CD4-positive, alpha-beta memory T cell (primary cell): ENCODE results near the gene ANO1. TPM values are rescaled to one million over a fixed set of nuclear protein-coding genes. Genes with fewer than 3 reads are reported as not detected.

Experiments
- CTCF ChIA-PET: fragments of 350-600 bp; sonication (Branson Sonifier 250); formaldehyde crosslinking; loops from one replicate; lab custom pipeline; 2021; ENCODE audit warnings: inconsistent platforms; ENCODE audit not compliant: partially characterized antibody; lab: Charles Lee
- POLR2A ChIA-PET: fragments of 350-600 bp; sonication (Branson Sonifier 250); formaldehyde crosslinking; loops from one replicate; lab custom pipeline; 2021; ENCODE audit not compliant: partially characterized antibody; lab: Charles Lee
- DNase-seq, 5 donors: peaks; one replicate each; pipeline versions ENCODE4 v3.0.0 to v3.0.0-alpha.2; 2020 to 2022; ENCODE audit warnings: mixed read lengths in 1 of 5
- H3K27ac ChIP-seq: one replicate; pipeline ENCODE4 v1.7.0; 2013; ENCODE audit warnings: low read depth, low read length
- H3K27me3 ChIP-seq: 2 replicates; pipeline ENCODE4 v1.7.0; 2013; ENCODE audit warnings: mild to moderate bottlenecking, low read length, moderate library complexity; ENCODE audit not compliant: insufficient read depth
- H3K36me3 ChIP-seq: 2 replicates; pipeline ENCODE4 v1.7.0; 2013; ENCODE audit warnings: mild to moderate bottlenecking, low read length, moderate library complexity; ENCODE audit not compliant: insufficient read depth
- H3K4me1 ChIP-seq: 2 replicates; pipeline ENCODE4 v1.7.0; 2013; ENCODE audit warnings: mild to moderate bottlenecking, low read length, moderate library complexity; ENCODE audit not compliant: insufficient read depth
- H3K4me3 ChIP-seq, 2 donors: one replicate each; pipeline ENCODE4 v1.7.0; 2013; ENCODE audit warnings: low read length in 2 of 2, mild to moderate bottlenecking in 1 of 2
- H3K9me3 ChIP-seq, 2 donors: one replicate each; pipeline ENCODE4 v1.7.0; 2013; ENCODE audit warnings: low read length in 2 of 2, control low read depth in 1 of 2; ENCODE audit not compliant: control insufficient read depth in 1 of 2
- H3K27ac Mint-ChIP-seq, 7 donors: one replicate each; pipeline ENCODE4 v1.8.0; 2020 to 2021; ENCODE audit warnings: mixed read lengths in 7 of 7, mild to moderate bottlenecking in 6 of 7, inconsistent platforms in 3 of 7, moderate library complexity in 3 of 7
- H3K27me3 Mint-ChIP-seq, 2 donors: one replicate each; pipeline ENCODE4 v1.8.0; 2020 to 2021; ENCODE audit warnings: mixed read lengths in 2 of 2
- H3K36me3 Mint-ChIP-seq, 2 donors: one replicate each; pipeline ENCODE4 v1.8.0; 2020 to 2021; ENCODE audit warnings: mixed read lengths in 2 of 2, inconsistent platforms in 1 of 2, mild to moderate bottlenecking in 1 of 2
- H3K4me1 Mint-ChIP-seq, 4 donors: one replicate each; pipeline ENCODE4 v1.8.0; 2020 to 2021; ENCODE audit warnings: mixed read lengths in 4 of 4, mild to moderate bottlenecking in 1 of 4
- H3K4me3 Mint-ChIP-seq, 8 donors: one replicate each; pipeline ENCODE4 v1.8.0; 2020 to 2021; ENCODE audit warnings: mixed read lengths in 8 of 8, mild to moderate bottlenecking in 7 of 8, moderate library complexity in 6 of 8, inconsistent platforms in 3 of 8
- H3K9me3 Mint-ChIP-seq, 8 donors: one replicate each; pipeline ENCODE4 v1.8.0; 2020 to 2021; ENCODE audit warnings: mixed read lengths in 8 of 8, mild to moderate bottlenecking in 5 of 8, inconsistent platforms in 3 of 8, moderate library complexity in 1 of 8
- intact Hi-C: fragments of 100-400 bp; cut with micrococcal nuclease; formaldehyde crosslinking; loops from one replicate; pipeline ENCODE4 v1.15.1; 2023
- polyA plus RNA-seq, 2 donors: library from polyadenylated mRNA; unstranded; fragments of 300-500 nt; fragmentation: Illumina TruSeq; gene quantifications; one replicate each; pipeline ENCODE4 v1.2.3, GENCODE V29; 2021
- total RNA-seq, 2 experiments: library from RNA; stranded (reverse); gene quantifications; one replicate each; pipeline ENCODE4 v1.2.3, GENCODE V29; 2021

The ANO1 gene
- total and polyA plus RNA-seq, 4 experiments from 2014 or later: not detected

DNA sequence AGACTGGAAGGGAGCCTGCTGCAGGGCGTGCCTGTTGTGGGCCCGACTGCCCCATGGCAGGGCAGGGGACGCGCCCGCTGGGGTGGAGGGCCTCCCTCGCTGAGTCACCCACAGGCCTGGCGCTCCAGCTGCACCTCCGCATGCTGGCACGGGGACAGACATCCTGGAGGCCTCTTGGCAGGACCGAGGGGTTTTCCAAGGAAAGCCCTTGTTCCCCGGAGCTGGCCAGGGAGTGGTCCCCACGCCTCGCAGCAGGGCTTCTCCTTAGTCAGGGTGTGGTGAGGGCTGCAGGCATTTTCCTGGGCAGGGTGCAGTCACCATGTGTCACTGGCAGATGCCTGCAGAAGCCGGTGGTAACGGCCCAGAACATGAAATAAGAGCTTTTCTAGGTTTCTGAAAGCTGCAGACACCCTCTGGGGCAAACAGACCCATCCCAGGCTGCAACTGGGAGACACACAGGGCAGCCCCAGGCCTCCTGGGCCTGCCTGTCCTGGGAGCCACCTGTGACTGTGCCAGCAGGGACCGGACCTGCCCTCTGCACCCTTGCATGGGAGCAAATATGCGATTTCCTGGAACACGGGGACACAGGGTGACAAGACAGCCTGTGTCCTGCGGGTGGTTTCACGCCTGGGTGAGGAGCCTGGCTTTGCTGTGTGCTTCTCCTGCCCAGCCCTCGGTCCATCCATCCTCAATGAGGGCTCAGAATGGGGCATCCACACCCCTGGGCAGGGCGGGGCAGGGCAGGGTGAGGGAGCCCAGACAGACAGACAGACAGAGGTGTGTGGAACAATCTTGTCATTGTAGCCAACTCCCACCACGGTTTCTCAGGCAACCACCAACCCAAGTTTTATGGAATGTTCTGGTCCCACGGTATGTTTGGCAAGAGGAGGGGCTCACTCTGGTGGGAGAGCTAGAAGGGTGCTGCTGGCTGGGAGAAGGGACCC is 81.8 kb downstream of the ANO1 start:
- H3K36me3 ChIP-seq: no peaks in the 10 kb centered on the region
- no peaks in the 10 kb centered on the region for H3K4me1 Mint-ChIP-seq
- no peaks in the 10 kb centered on the region for H3K27me3 ChIP-seq
- DNase-seq: no peak
- peaks cover 2 to 12% of the 10 kb centered on the region in 2 donors for H3K27me3 Mint-ChIP-seq
- H3K4me3 Mint-ChIP-seq: no peak overlapping the region
- no peaks in the 10 kb centered on the region for H3K9me3 ChIP-seq
- no peak overlapping the region for H3K4me3 ChIP-seq
- H3K9me3 Mint-ChIP-seq: no peaks in the 10 kb centered on the region
- H3K4me1 ChIP-seq: no peaks in the 10 kb centered on the region
- no peak overlapping the region for H3K27ac ChIP-seq
- H3K36me3 Mint-ChIP-seq: no peaks in the 10 kb centered on the region
- CTCF ChIA-PET: no interaction called here
- intact Hi-C loops: no loop called here
- POLR2A ChIA-PET: no interaction called here
- H3K27ac Mint-ChIP-seq: no peak overlapping the region

DNA sequence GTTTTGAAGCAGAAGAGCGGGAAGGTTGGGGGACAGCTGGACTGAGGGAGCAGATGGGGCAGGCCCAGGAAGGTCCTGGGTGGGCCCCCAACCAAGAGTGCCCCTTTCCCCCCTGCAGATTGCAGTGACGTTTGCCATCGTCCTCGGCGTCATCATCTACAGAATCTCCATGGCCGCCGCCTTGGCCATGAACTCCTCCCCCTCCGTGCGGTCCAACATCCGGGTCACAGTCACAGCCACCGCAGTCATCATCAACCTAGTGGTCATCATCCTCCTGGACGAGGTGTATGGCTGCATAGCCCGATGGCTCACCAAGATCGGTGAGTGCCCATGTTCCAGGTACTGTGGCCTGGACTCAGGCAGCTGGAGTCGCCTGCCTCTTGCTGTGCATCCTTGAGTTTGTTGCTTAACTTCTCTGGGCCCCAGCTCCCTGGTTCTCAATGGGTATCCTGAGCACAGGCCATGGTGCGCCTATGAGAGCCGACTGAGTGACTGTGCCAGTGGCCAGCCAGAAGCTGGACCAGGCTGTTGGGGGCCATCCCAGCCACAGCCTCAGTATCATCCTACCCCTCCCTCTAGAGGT is 83.0 kb downstream of the ANO1 start:
- H3K9me3 Mint-ChIP-seq: no peaks in the 10 kb centered on the region
- H3K36me3 Mint-ChIP-seq: no peaks in the 10 kb centered on the region
- no peak overlapping the region for H3K27ac Mint-ChIP-seq
- DNase-seq: no peak
- CTCF ChIA-PET: no interaction called here
- peaks cover 3 to 12% of the 10 kb centered on the region in 2 donors for H3K27me3 Mint-ChIP-seq
- H3K9me3 ChIP-seq: no peaks in the 10 kb centered on the region
- intact Hi-C loops: no loop called here
- H3K27me3 ChIP-seq: no peaks in the 10 kb centered on the region
- H3K4me1 Mint-ChIP-seq: no peaks in the 10 kb centered on the region
- no peaks in the 10 kb centered on the region for H3K36me3 ChIP-seq
- no peak overlapping the region for H3K4me3 ChIP-seq
- no peak overlapping the region for H3K27ac ChIP-seq
- no peaks in the 10 kb centered on the region for H3K4me1 ChIP-seq
- no peak overlapping the region for H3K4me3 Mint-ChIP-seq
- POLR2A ChIA-PET: no interaction called here

DNA sequence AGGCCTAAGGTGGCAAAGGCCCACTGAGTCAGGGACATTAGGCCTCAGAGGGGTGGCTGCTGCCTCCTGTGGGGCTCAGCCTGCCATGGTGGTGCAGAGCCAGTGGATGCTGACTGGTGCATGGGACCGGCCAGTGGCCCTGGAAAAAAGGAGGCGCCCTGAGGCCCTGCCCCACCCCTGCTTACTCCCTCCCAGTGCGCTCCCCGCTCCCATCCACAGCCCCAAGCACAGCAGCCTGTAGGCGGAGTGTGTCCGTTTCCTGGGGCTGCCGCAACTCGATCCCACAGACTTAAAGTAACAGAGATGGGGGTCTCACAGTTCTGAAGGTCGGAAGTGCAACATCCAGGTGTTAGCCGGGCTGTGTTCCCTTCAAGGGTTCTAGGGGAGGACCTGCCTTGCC is 86.6 kb downstream of the ANO1 start:
- Histone ChIP-seq H3K27me3 (no peaks in the 10 kb centered on the region), H3K9me3 (no peaks in the 10 kb centered on the region), H3K27ac (no peak overlapping the region), H3K4me1 (no peaks in the 10 kb centered on the region), H3K36me3 (no peaks in the 10 kb centered on the region), H3K4me3 (no peak overlapping the region)
- Mint-ChIP-seq H3K27ac (peak overlapping the region in 1 of 7 donors; percentile 25), H3K27me3 (peaks cover 11 to 15% of the 10 kb centered on the region in 2 donors), H3K36me3 (no peaks in the 10 kb centered on the region), H3K9me3 (peaks cover 0 to 2% (median 0%) of the 10 kb centered on the region in 8 donors), H3K4me3 (no peak overlapping the region), H3K4me1 (no peaks in the 10 kb centered on the region)
- intact Hi-C loops: no loop called here
- DNase-seq: no peak
- ChIA-PET POLR2A (no interaction called here), CTCF (interaction anchor here (1.0 kb wide), 1 partner anchor 32 kb away, joined by 3 read pairs; no protein-coding TSS in a partner anchor)

DNA sequence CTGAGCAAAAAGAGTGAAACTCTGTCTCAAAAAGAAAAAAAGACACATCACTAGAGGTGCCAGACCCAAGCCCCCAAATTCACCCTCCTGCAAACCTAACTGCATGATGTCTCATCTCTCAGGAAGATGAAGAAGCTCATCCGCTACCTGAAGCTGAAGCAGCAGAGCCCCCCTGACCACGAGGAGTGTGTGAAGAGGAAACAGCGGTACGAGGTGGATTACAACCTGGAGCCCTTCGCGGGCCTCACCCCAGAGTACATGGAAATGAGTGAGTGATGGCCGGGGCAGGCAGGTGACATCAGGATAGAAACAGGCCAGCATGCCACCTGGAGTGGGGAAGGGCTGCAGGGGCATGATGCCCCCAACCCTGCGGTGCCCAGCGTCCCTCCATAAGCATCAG is 89.0 kb downstream of the ANO1 start:
- CTCF ChIA-PET: no interaction called here

DNA sequence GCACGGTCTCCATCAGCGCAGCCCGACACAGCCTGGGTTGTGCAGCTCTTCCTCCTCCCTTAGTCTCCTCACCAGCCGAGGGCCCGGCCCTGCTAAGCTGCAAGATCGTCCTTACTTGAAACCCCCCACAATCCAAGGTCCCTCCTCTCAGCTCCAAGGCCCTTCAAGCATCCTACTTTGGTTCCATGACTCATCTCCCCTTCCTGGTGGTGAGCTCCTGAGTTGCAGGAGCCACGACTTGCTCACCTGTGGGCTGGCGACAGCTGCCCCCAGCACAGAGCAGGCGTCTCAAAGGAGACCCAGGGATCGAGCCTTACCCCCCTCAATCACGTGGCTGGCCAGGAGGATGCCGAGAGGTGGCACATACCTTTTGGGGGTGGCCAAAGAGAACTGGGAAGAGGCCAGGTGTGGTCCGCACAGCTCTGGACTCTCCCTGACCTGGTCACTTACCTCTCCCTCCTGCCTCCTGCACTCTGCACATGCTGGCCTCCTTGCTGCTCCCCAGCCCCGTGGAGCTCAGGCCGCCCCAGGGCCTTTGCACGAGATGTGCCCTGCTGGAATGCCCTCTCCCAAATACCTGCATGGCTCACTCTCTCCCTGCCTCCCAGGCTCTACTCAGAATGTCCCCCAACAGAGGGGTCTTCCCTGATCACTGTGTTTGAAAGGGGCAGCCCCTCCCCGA is 89.7 kb downstream of the ANO1 start:
- no peak for DNase-seq
- no peaks in the 10 kb centered on the region for H3K4me1 ChIP-seq
- H3K9me3 Mint-ChIP-seq: peaks cover 0 to 2% (median 0%) of the 10 kb centered on the region in 8 donors
- no peaks in the 10 kb centered on the region for H3K36me3 ChIP-seq
- H3K27me3 ChIP-seq: no peaks in the 10 kb centered on the region
- H3K27ac ChIP-seq: no peak overlapping the region
- no peak overlapping the region for H3K27ac Mint-ChIP-seq
- no peaks in the 10 kb centered on the region for H3K36me3 Mint-ChIP-seq
- intact Hi-C loops: no loop called here
- CTCF ChIA-PET: no interaction called here
- no peak overlapping the region for H3K4me3 ChIP-seq
- H3K9me3 ChIP-seq: no peaks in the 10 kb centered on the region
- H3K4me1 Mint-ChIP-seq: no peaks in the 10 kb centered on the region
- H3K27me3 Mint-ChIP-seq: peaks cover 10 to 15% of the 10 kb centered on the region in 2 donors
- POLR2A ChIA-PET: no interaction called here
- no peak overlapping the region for H3K4me3 Mint-ChIP-seq

More for the DNA sequence above, 89.0 kb downstream of the ANO1 start:
- no peak overlapping the region for H3K4me3 ChIP-seq
- H3K4me1 Mint-ChIP-seq: no peaks in the 10 kb centered on the region
- no peaks in the 10 kb centered on the region for H3K9me3 ChIP-seq
- no peaks in the 10 kb centered on the region for H3K36me3 Mint-ChIP-seq
- peaks cover 11 to 15% of the 10 kb centered on the region in 2 donors for H3K27me3 Mint-ChIP-seq
- H3K27me3 ChIP-seq: no peaks in the 10 kb centered on the region
- no peaks in the 10 kb centered on the region for H3K4me1 ChIP-seq
- intact Hi-C loops: no loop called here
- H3K27ac ChIP-seq: no peak overlapping the region
- no peak overlapping the region for H3K4me3 Mint-ChIP-seq
- no peak overlapping the region for H3K27ac Mint-ChIP-seq
- H3K36me3 ChIP-seq: no peaks in the 10 kb centered on the region
- POLR2A ChIA-PET: no interaction called here
- H3K9me3 Mint-ChIP-seq: peaks cover 0 to 2% (median 0%) of the 10 kb centered on the region in 8 donors
- no peak for DNase-seq

- H3K9me3 ChIP-seq: no peaks in the 10 kb centered on the region
- no peaks in the 10 kb centered on the region for H3K36me3 ChIP-seq
- Mint-ChIP-seq H3K4me3 (no peak overlapping the region), H3K9me3 (peaks cover 0 to 2% (median 0%) of the 10 kb centered on the region in 8 donors), H3K27ac (no peak overlapping the region), H3K36me3 (no peaks in the 10 kb centered on the region), H3K4me1 (no peaks in the 10 kb centered on the region), H3K27me3 (peaks cover 5 to 15% of the 10 kb centered on the region in 2 donors)
- no peak for DNase-seq
- H3K4me3 ChIP-seq: no peak overlapping the region
- intact Hi-C loops: no loop called here
- H3K27ac ChIP-seq: no peak overlapping the region
- H3K27me3 ChIP-seq: no peaks in the 10 kb centered on the region
- ChIA-PET CTCF (no interaction called here), POLR2A (no interaction called here)
- no peaks in the 10 kb centered on the region for H3K4me1 ChIP-seq
Observed at GRCh38 chr11:70168405-70168754, 90.3 kb downstream of the ANO1 start.

DNA sequence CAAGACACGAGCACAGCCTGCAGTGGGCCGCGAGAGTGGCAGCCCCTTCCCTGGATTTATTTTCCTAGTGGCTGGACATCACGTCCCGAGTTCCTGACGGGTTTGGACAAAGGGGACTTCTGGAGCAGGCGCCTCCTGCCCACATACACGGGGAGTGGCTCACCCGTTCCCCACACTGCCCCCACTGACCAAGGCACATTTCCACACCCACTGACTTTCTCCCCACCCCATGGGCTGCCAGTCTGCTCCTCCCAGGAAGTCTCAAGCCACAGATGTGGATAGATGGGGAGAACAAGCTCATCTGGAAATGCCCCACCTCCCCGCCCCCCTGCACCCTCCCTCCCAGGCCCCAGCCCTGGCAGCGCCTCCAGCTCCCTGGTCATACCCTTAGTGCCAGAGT is 91.0 kb downstream of the ANO1 start:
- intact Hi-C loops: no loop called here
- H3K4me3 ChIP-seq: no peak overlapping the region
- H3K27me3 ChIP-seq: no peaks in the 10 kb centered on the region
- no peak overlapping the region for H3K27ac ChIP-seq
- Mint-ChIP-seq H3K27ac (no peak overlapping the region), H3K36me3 (no peaks in the 10 kb centered on the region), H3K4me1 (no peaks in the 10 kb centered on the region), H3K4me3 (no peak overlapping the region), H3K27me3 (peaks cover 5 to 15% of the 10 kb centered on the region in 2 donors), H3K9me3 (peaks cover 0 to 2% (median 0%) of the 10 kb centered on the region in 8 donors)
- H3K36me3 ChIP-seq: no peaks in the 10 kb centered on the region
- H3K9me3 ChIP-seq: no peaks in the 10 kb centered on the region
- ChIA-PET CTCF (no interaction called here), POLR2A (no interaction called here)
- DNase-seq: no peak
- H3K4me1 ChIP-seq: no peaks in the 10 kb centered on the region
